OCI-LY7 (cell line): ENCODE measurements around the gene SERTAD1. TPM values are rescaled to one million over a fixed set of nuclear protein-coding genes. Genes with fewer than 3 reads are reported as not detected.

Source experiments
- BruUV-seq: library from RNA; stranded (reverse); fragments of 400-500 nt; replicated peaks from 2 replicates; lab custom pipeline; 2021; lab: Mats Ljungman, UMichigan
- CTCF ChIA-PET: fragments of 300-600 bp; sonication (Branson Sonifier 250); formaldehyde crosslinking; loops from one replicate; lab custom pipeline; 2022; ENCODE audit warnings: antibody characterized with exemption; ENCODE audit not compliant: unreplicated experiment; lab: Charles Lee
- POLR2A ChIA-PET: fragments of 300-600 bp; sonication (Branson Sonifier 250); formaldehyde crosslinking; loops from one replicate; lab custom pipeline; 2022; ENCODE audit warnings: antibody characterized with exemption; lab: Charles Lee
- DNase-seq: peaks from one replicate; pipeline ENCODE4 v3.0.0-alpha.2; 2015; ENCODE audit warnings: low spot score
- H2AFZ ChIP-seq: fragments of 200-600 bp; sonication (generic), shearing (Covaris generic); 2 replicates; pipeline ENCODE4 v1.6.1; 2014; ENCODE audit warnings: mild to moderate bottlenecking, antibody characterized with exemption, low read length, moderate library complexity
- H3K27ac ChIP-seq: fragments of 200-600 bp; sonication (generic); 2 replicates; pipeline ENCODE4 v1.5.1; 2014; ENCODE audit warnings: mixed run types, low read depth, mild to moderate bottlenecking, moderate library complexity, low read length, inconsistent platforms; ENCODE audit not compliant: poor library complexity, severe bottlenecking
- H3K36me3 ChIP-seq: fragments of 200-600 bp; sonication (generic); 2 replicates; pipeline ENCODE4 v1.6.1; 2014; ENCODE audit warnings: mild to moderate bottlenecking, antibody characterized with exemption, low read length, moderate library complexity, mixed read lengths; ENCODE audit not compliant: insufficient read depth
- H3K4me1 ChIP-seq: fragments of 200-600 bp; sonication (generic); 2 replicates; pipeline ENCODE4 v1.5.1; 2014; ENCODE audit warnings: mild to moderate bottlenecking, low read length; ENCODE audit not compliant: insufficient read depth, poor library complexity, severe bottlenecking
- H3K4me2 ChIP-seq: fragments of 200-600 bp; sonication (generic); 2 replicates; pipeline ENCODE4 v1.6.1; 2014; ENCODE audit warnings: mild to moderate bottlenecking, low read length
- H3K4me3 ChIP-seq: fragments of 200-600 bp; sonication (generic); 2 replicates; pipeline ENCODE4 v1.5.1; 2014; ENCODE audit warnings: mild to moderate bottlenecking, low read depth, low read length; ENCODE audit not compliant: poor library complexity, severe bottlenecking
- H3K79me2 ChIP-seq: fragments of 200-600 bp; sonication (generic); 2 replicates; pipeline ENCODE4 v1.6.1; 2016; ENCODE audit warnings: low read depth, mild to moderate bottlenecking, low read length, moderate library complexity, mixed read lengths; ENCODE audit not compliant: insufficient read depth
- H3K9me2 ChIP-seq: fragments of 200-600 bp; sonication (generic); 2 replicates; pipeline ENCODE4 v1.6.1; 2016; ENCODE audit warnings: mild to moderate bottlenecking, low read length, mixed read lengths; ENCODE audit not compliant: insufficient read depth
- H3K9me3 ChIP-seq: fragments of 200-600 bp; sonication (generic); 2 replicates; pipeline ENCODE4 v1.6.1; 2014; ENCODE audit warnings: mild to moderate bottlenecking, mixed run types, low read length, mixed read lengths
- H4K20me1 ChIP-seq: fragments of 200-600 bp; sonication (generic); 2 replicates; pipeline ENCODE4 v1.6.1; 2014; ENCODE audit warnings: mild to moderate bottlenecking, antibody characterized with exemption, low read length, moderate library complexity, mixed read lengths; ENCODE audit not compliant: insufficient read depth
- CTCF ChIP-seq: fragments of 200-600 bp; sonication (generic); conservative IDR thresholded peaks from 2 replicates; pipeline ENCODE4 v1.5.1; 2014; ENCODE audit warnings: mild to moderate bottlenecking, antibody characterized with exemption, low read length, moderate library complexity, mixed read lengths
- EZH2phosphoT487 ChIP-seq: fragments of 200-600 bp; sonication (generic); IDR thresholded peaks from 2 replicates; pipeline ENCODE4 v1.6.1; 2018; ENCODE audit warnings: low read depth, borderline replicate concordance, mild to moderate bottlenecking, mixed run types, antibody characterized with exemption, low read length, moderate library complexity, mixed read lengths
- intact Hi-C: fragments of 100-400 bp; cut with micrococcal nuclease; formaldehyde crosslinking; loops from one replicate; pipeline ENCODE4 v1.10.0; 2022; ENCODE audit not compliant: unreplicated experiment
- total RNA-seq, 2 experiments: library from RNA; depleted of rRNA in 1 of 2; stranded (reverse); fragments of >200 nt in 1 of 2; shearing (Covaris generic) in 1 of 2; gene quantifications; 2 replicates each; pipeline ENCODE4 v1.2.3, GENCODE V29; 2014 to 2022

Gene SERTAD1
- total RNA-seq, 2 experiments from 2014 or later, result 5.7 to 6.1 TPM

GRCh38 chr19:40452016-40452415 is 26.2 kb upstream of the SERTAD1 start:
- BruUV-seq, result no TSS peak
- DNase-seq, result no peak
- Histone ChIP-seq H3K27ac (no peak overlapping the region), H3K36me3 (peaks cover 3% of the 10 kb centered on the region; the same call in 1 of the 2 replicates), H3K4me2 (no peak overlapping the region), H3K9me3 (no peaks in the 10 kb centered on the region), H2AFZ (no peak overlapping the region), H3K4me3 (no peak overlapping the region), H3K4me1 (no peaks in the 10 kb centered on the region), H3K9me2 (no peaks in the 10 kb centered on the region), H3K79me2 (no peaks in the 10 kb centered on the region), H4K20me1 (no peaks in the 10 kb centered on the region)
- POLR2A ChIA-PET, result interaction anchor here (0.7 to 1.5 kb wide), 2 partner anchors 9 to 26 kb away, joined by 3 to 4 read pairs; partner anchors contain the start of gene SERTAD1
- CTCF ChIA-PET, result no interaction called here
- intact Hi-C loops, result no loop called here
- TF ChIP-seq CTCF (no peak), EZH2phosphoT487 (no peak)

GRCh38 chr19:40450664-40451063 is 24.9 kb upstream of the SERTAD1 start:
- intact Hi-C loops, result no loop called here

More at GRCh38 chr19:40450664-40451063, 24.9 kb upstream of the SERTAD1 start:
- Histone ChIP-seq H3K79me2 (no peaks in the 10 kb centered on the region), H3K4me3 (no peak overlapping the region), H3K9me2 (no peaks in the 10 kb centered on the region), H3K4me1 (no peaks in the 10 kb centered on the region), H2AFZ (no peak overlapping the region), H3K4me2 (no peak overlapping the region), H3K27ac (no peak overlapping the region), H3K9me3 (no peaks in the 10 kb centered on the region), H4K20me1 (no peaks in the 10 kb centered on the region), H3K36me3 (peaks cover 3% of the 10 kb centered on the region; the same call in 1 of the 2 replicates)
- CTCF ChIA-PET, result interaction anchor here (1.0 kb wide), 1 partner anchor 47 kb away, joined by 3 read pairs; no protein-coding TSS in a partner anchor
- no TSS peak for BruUV-seq
- TF ChIP-seq EZH2phosphoT487 (no peak), CTCF (no peak)
- DNase-seq, result no peak
- POLR2A ChIA-PET, result no interaction called here
